Mesodermal cell (in vitro differentiated cells): ENCODE measurements around the gene UBE2G2.
"Not testable (repeated sequence)": the region's sequence is repeated elsewhere in the genome, so short reads cannot be mapped to it uniquely, and the experiment has no call there.

Experiments used
- H3K27ac ChIP-seq: 2 replicates; pipeline ENCODE4 v1.7.0; 2013; ENCODE audit warnings: mild to moderate bottlenecking, low read depth, low read length, moderate library complexity; ENCODE audit not compliant: severe bottlenecking
- H3K36me3 ChIP-seq: 2 replicates; pipeline ENCODE4 v1.7.1; 2013; ENCODE audit warnings: mild to moderate bottlenecking, low read length, moderate library complexity; ENCODE audit not compliant: control insufficient read depth, insufficient read depth
- H3K4me1 ChIP-seq: one replicate; pipeline ENCODE4 v1.7.1; 2013; ENCODE audit warnings: mild to moderate bottlenecking, low read length; ENCODE audit not compliant: insufficient read depth, control insufficient read depth, poor library complexity, severe bottlenecking
- H3K4me3 ChIP-seq: 2 replicates; pipeline ENCODE4 v1.7.0; 2013; ENCODE audit warnings: low read length, control low read depth, mild to moderate bottlenecking; ENCODE audit not compliant: insufficient read depth, poor library complexity, severe bottlenecking; ENCODE audit errors: extremely low read depth
- H3K9me3 ChIP-seq: 2 replicates; pipeline ENCODE4 v1.7.1; 2013; ENCODE audit warnings: mild to moderate bottlenecking, low read length, moderate library complexity; ENCODE audit not compliant: control insufficient read depth
- WGBS, 2 experiments: methylation state at CpG; one replicate each; pipeline ENCODE4 v1.1.5; 2013; ENCODE audit warnings: missing lambda C conversion rate in 2 of 2; ENCODE audit not compliant: insufficient coverage in 2 of 2; 5-methylcytosine and 5-hydroxymethylcytosine counted together

UBE2G2 gene

DNA sequence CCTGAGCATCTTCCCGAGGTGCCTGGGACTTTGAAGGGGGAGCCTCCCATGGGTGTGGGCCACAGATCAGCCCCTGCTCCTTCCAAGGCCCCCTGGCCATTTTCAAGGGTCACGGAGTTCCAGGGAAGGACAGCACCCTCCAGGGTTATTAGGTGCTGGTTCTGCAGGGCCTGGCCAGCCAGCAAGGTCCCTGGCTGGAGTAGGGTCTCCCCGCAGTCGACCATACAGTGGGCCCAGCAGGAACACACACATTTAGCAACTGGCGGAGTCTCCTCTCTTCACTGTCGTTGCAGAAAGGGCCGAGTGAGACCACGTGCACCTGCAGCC lies 34.0 kb upstream of the UBE2G2 start:
- no peak overlapping the region for H3K27ac ChIP-seq
- WGBS, 2 experiments: 88 to 100% methylated on average over 2 to 4 of the region's 8 CpGs
- H3K4me1 ChIP-seq: peaks cover 5% of the 10 kb centered on the region
- H3K36me3 ChIP-seq: no peaks in the 10 kb centered on the region
- no peak overlapping the region for H3K4me3 ChIP-seq
- no peaks in the 10 kb centered on the region for H3K9me3 ChIP-seq

DNA sequence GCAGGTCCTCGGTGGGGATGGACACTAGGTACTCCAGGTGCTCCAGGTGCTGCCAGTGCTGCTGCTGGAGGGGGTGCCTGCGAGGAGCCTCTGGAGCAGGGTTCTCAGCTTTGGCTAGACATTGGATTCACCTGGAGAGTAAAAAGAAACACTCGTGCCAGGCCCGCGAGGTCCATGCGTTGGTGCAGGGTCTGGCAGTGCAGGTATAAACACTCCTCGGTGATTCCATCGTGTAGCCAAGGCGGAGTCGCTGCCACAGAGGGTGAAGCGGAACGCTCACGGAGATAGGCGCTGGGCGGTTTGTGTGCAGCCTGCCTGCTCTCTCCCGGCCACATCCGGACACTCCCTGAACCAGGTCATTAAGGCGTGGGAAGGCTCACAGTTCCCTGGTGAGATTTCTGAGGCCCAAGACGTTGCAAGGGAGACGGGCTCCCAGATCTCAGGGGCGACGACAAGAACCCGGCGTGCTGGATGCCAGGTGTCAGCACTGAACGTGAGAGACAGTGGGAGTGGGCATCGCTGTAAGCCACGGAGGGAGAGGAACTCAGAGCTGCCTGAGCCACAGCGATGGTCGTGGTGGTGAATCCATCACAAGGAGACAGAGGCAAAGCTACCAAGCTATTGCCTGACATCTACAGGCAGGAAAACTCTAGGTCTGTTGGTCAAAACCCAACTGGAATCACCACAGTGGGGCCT lies 33.5 kb upstream of the UBE2G2 start:
- H3K36me3 ChIP-seq: no peaks in the 10 kb centered on the region
- H3K4me1 ChIP-seq: peaks cover 5% of the 10 kb centered on the region
- 89 to 92% methylated on average over 29 of the region's 29 CpGs for WGBS, 2 experiments
- peaks cover under 1% of the 10 kb centered on the region for H3K9me3 ChIP-seq
- no peak overlapping the region for H3K27ac ChIP-seq
- no peak overlapping the region for H3K4me3 ChIP-seq

DNA sequence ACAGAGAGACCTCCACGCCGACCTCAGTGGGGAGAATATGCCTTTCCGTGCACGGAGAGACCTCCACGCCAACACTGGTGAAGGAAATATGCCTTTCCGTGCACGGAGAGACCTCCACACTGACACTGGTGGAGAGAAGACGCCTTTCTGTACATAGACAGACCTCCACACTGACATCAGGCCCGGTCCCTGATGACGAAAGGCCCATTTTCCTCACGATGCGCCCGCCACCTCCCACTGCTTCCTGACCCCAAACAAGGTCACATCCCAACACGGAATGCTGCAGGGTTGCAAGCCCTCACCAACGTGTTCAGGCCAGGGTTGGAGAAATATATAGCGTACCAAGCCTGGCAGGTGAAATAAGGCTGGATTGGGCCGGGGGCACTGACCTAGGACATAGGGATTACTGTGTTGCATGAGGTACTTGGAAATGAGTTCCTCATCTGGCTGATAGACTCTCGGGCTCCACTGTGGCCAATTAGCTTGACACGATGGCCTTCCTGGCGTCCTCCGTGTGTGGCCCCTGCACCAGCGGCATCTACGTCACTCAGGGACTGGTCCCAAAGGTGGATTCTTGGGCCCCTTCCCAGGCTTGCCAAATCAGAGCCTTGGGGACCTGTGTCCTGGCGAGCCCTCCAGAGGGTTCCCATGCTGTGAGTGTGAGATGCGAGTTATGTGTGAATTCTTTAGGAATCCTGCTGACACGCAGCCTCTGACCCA lies 32.8 kb upstream of the UBE2G2 start:
- no peak overlapping the region for H3K4me3 ChIP-seq
- WGBS, 2 experiments: 88 to 91% methylated on average over 24 to 26 of the region's 26 CpGs
- H3K4me1 ChIP-seq: peaks cover 5% of the 10 kb centered on the region
- H3K9me3 ChIP-seq: peaks cover 3% of the 10 kb centered on the region
- H3K27ac ChIP-seq: no peak overlapping the region
- no peaks in the 10 kb centered on the region for H3K36me3 ChIP-seq

DNA sequence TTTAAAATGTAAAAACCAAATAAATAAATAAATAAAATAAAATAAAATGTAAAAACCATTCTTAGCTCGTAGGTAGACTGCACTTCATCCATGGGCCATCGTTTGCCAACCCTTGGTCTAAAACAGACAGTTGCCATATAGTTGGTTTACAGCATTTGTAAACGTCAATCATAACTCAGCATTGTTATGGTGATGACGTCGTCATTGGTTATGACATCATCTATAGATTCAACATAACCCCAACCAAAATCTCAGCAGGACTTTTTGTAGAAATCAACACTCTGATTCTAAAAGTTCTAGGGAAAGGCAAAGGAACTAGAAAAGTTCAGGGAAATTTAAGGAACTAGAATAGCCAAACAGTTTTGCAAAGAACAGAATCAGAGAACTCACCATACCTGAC lies 32.0 kb upstream of the UBE2G2 start:
- Histone ChIP-seq H3K9me3 (peaks cover 3% of the 10 kb centered on the region), H3K36me3 (no peaks in the 10 kb centered on the region), H3K4me1 (peaks cover 5% of the 10 kb centered on the region), H3K27ac (no peak overlapping the region), H3K4me3 (no peak overlapping the region)
- WGBS, 2 experiments: 94% methylated on average over 2 to 5 of the region's 5 CpGs

DNA sequence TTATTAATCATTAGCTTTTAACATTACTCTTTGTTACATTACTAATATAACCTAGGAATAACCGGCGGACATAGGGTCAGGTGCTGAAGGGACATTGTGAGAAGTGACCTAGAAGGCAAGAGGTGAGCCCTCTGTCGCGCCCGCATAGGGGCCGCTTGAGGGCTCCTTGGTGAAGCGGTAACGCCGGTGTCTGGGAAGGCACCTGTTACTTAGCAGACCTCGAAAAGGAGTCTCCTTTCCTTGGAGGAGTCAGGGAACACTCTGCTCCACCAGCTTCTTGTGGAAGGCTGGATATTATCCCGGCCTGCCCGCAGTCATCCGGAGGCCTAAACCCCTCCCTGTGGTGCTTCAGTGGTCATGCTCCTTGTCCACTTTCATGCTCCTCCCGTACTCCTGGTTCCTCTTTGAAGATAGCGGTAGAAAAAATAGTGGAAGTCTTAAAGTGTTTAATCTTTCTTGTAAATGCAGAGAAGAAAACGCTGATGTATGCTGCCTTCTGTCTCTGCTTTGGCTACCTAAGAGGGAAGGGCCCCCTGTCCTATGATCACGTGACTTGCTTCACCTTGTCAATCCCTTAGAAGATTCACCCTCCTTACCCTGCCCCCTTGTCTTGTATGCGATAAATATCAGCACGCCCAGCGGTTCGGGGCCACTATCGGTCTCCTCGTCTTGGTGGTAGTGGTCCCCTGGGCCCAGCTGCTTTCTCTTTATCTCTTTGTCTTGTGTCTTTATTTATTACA lies 31.1 kb upstream of the UBE2G2 start:
- 95 to 96% methylated on average over 18 to 21 of the region's 23 CpGs for WGBS, 2 experiments
- not testable (repeated sequence) for H3K4me3 ChIP-seq, H3K36me3 ChIP-seq, H3K4me1 ChIP-seq, H3K27ac ChIP-seq, H3K9me3 ChIP-seq

DNA sequence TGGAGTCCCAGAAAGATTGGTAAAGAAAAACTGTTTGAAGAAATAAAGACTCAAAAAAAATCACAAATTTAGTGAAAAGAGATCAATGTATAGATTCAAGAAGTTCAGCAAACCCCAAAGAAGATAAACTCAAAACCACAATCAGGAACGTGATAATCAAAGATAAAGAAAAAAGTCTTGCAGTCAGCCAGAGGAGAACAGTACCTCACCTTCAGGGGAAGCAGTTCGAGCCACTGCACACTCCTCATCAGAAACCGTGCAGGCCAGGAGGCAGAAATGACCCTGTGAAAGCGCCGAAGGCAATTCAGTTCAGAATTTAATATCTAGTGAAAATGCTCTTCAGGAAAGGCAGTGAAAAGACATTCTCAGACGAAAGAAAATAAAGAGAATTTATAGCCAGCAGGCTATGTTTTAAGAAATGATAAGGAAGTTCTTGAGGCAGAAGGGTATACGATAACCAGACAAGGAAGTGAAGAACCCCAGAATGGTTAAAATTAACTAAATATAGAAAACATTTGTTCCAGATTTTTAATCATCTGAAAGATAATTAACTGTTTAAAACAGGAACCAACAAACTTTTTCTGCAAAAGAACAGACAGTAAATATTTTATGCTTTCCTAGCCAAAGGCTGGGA lies 29.7 kb upstream of the UBE2G2 start:
- 91 to 96% methylated on average over 4 to 5 of the region's 7 CpGs for WGBS, 2 experiments
- H3K27ac ChIP-seq: no peak overlapping the region
- no peaks in the 10 kb centered on the region for H3K4me1 ChIP-seq
- peaks cover 17% of the 10 kb centered on the region for H3K9me3 ChIP-seq
- H3K36me3 ChIP-seq: no peaks in the 10 kb centered on the region
- H3K4me3 ChIP-seq: no peak overlapping the region

DNA sequence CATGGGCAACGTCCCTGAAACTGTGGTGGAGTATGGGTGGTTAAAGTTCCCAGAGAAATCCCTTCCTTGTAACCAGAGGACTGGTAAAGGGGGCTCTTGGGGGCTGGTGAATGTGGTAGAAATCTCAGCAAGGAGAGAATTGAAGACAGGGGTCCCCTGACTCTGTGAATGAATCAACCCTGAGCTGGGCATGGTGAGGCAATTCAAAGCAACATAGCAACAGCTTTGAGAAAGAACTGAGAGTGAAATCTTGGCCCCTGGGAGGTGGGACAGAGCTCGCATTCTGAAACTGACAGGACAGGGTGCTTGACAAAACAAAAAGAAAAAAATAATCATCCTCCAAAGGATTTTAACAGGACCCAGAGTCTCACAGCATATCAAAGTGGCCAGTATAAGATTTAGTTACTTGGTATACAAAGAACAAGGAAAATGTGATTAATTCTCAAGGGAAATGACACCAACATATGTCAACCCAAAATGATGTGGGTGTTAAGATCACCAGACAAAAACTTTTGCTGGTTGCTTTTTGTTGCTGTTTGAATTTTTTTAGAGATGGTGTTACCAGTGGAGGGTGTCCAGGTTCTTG lies 28.0 kb upstream of the UBE2G2 start:
- H3K36me3 ChIP-seq: no peaks in the 10 kb centered on the region
- no peaks in the 10 kb centered on the region for H3K4me1 ChIP-seq
- WGBS, 2 experiments: no CpG with 5 or more reads among the region's 2 CpGs
- H3K4me3 ChIP-seq: no peak overlapping the region
- H3K27ac ChIP-seq: no peak overlapping the region
- H3K9me3 ChIP-seq: peaks cover 21% of the 10 kb centered on the region

DNA sequence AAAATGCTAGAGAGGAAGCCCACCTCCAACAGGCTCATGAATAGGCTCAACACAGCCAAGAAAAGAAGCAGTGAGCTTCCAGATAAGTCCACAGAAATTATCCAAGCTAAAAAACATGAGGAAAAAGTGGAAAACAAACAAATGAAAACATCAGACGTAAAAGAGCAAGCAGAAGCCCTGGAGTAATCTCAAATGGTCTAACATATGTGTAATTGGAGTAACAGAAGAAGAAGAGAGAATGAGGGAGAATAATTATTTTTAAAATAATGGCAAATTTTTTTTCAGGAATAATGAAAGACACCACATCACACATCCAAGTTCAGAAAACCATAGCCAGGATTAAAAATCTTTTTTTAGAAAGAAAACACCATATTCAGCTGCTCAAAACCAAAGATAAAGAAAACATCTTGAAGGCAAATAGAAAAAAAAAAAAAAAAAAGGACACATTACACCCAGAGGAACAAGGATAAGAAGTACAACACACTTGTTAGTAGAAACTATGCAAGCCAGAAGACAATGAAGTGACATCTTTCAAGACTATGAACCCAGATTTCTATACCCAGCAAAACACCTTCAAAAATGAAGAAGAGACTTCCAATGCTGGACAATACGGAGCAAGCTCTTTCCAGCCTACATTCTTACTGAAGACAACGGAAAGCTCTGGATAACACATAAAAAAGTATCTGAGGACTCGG lies 26.9 kb upstream of the UBE2G2 start:
- Histone ChIP-seq H3K4me1 (no peaks in the 10 kb centered on the region), H3K9me3 (peaks cover 21% of the 10 kb centered on the region), H3K27ac (no peak overlapping the region), H3K36me3 (no peaks in the 10 kb centered on the region), H3K4me3 (no peak overlapping the region)
- WGBS, 2 experiments: 89 to 96% methylated on average over 4 of the region's 4 CpGs

DNA sequence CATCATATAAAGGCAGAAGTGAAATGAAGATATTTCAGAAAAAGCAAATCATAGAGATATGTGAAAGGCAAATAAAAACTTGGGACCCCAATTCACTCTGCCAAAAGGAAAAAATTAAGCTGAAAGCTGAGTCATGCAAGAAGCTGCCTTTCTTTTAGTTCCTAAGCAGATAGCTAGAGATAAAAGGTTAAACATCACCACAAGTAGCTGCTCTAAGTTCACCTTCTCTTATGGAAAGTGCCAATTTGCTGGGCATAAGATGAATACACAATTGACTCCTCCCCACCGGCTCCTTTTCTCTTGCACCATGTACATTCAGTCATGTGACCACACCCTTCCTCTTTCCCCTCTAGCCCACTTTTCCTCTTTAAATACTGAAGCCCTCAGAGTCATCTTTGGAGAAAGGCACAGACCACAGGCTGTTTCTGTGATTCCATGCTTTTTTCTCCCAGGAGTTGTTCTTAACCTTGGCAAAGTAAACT lies 21.6 kb upstream of the UBE2G2 start:
- Histone ChIP-seq H3K4me1 (no peaks in the 10 kb centered on the region), H3K36me3 (no peaks in the 10 kb centered on the region), H3K9me3 (peaks cover 49% of the 10 kb centered on the region), H3K4me3 (no peak overlapping the region), H3K27ac (no peak overlapping the region)
- 82 to 89% methylated on average over 1 of the region's 1 CpG for WGBS, 2 experiments
